ENCODE data around the gene RGS7. TPM values are rescaled to one million over a fixed set of nuclear protein-coding genes. Genes with fewer than 3 reads are reported as not detected.

Gene RGS7
- total and polyA plus RNA-seq, 2 of the 8 experiments (the other 6 are each of a cell fraction or from before 2014, with no cell fraction given), result 1.6 to 3.0 TPM

GRCh38 chr1:240941701-240942370, 415.2 kb downstream of the RGS7 start:
- H3K14ac ChIP-seq (ENCODE audit: insufficient read length), result no peak overlapping the region
- no peak for DNase-seq (ENCODE audit: low read depth in 1 of 2, low spot score in 2 of 2)
- H2BK12ac ChIP-seq (ENCODE audit: low read depth, low read length), result no peak overlapping the region
- H3K9ac ChIP-seq (replicated peaks in 1 of 4; ENCODE audit: extremely low read depth in 1 of 4, low read depth in 3 of 4, low read length in 3 of 4), result no peak overlapping the region
- H3K27ac ChIP-seq (ENCODE audit: low read depth, low read length), result no peak overlapping the region
- no peak overlapping the region for H4K91ac ChIP-seq (replicated peaks; ENCODE audit: insufficient read length, low read length)
- no peak for FAIRE-seq
- H4K8ac ChIP-seq (ENCODE audit: extremely low read depth, insufficient read depth, low read length), result no peak overlapping the region
- no peaks in the 10 kb centered on the region; a peak in 1 of 8 replicates for H3K36me3 ChIP-seq (ENCODE audit: control insufficient read depth in 2 of 4, insufficient read depth in 4 of 4, low read length in 3 of 4)
- H2BK5ac ChIP-seq (ENCODE audit: low read depth, low read length), result no peak overlapping the region
- H3K23ac ChIP-seq (ENCODE audit: insufficient read length), result no peak overlapping the region
- H3K27me3 ChIP-seq (replicated peaks in 1 of 4; ENCODE audit: control insufficient read depth in 3 of 4, extremely low read depth in 1 of 4, insufficient read depth in 3 of 4, low read length in 3 of 4), result no peaks in the 10 kb centered on the region
- no peak overlapping the region for H2BK120ac ChIP-seq (replicated peaks; ENCODE audit: low read depth, low read length)
- H2AK5ac ChIP-seq (ENCODE audit: low read depth, low read length), result no peak overlapping the region
- no peak overlapping the region for H2AFZ ChIP-seq (ENCODE audit: low read length)
- ChIA-PET POLR2A (ENCODE audit: partially characterized antibody) (no interaction called here), CTCF (ENCODE audit: partially characterized antibody) (interaction anchor here (1.0 kb wide), 1 partner anchor 53 kb away, joined by 3 read pairs; no protein-coding TSS in a partner anchor)
- 89% methylated on average over 12 of the region's 12 CpGs; no CpG with 5 or more reads in 1 of the 2 experiments for WGBS, 2 experiments (ENCODE audit: extremely low coverage in 1 of 2, insufficient coverage in 1 of 2, insufficient read length in 1 of 2, insufficient replicate concordance in 2 of 2, low coverage in 1 of 2, low lambda C conversion rate in 2 of 2, missing lambda C conversion rate in 1 of 2)
- no peak overlapping the region for H2BK15ac ChIP-seq (ENCODE audit: low read length)
- H2BK20ac ChIP-seq (ENCODE audit: low read length), result no peak overlapping the region
- H3K9me3 ChIP-seq (ENCODE audit: insufficient read depth in 2 of 2, low read depth in 1 of 2, low read length in 1 of 2), result no peaks in the 10 kb centered on the region
- H3K56ac ChIP-seq (replicated peaks; ENCODE audit: insufficient read length, low read depth, low read length), result no peak overlapping the region
- H3K4me3 ChIP-seq (ENCODE audit: extremely low read depth in 1 of 4, insufficient read depth in 2 of 4, low read depth in 3 of 4, low read length in 4 of 4), result no peak overlapping the region
- H3K79me2 ChIP-seq (ENCODE audit: control insufficient read depth in 1 of 2, insufficient read depth in 2 of 2, low read length in 2 of 2), result no peaks in the 10 kb centered on the region
- no peaks in the 10 kb centered on the region for H3K23me2 ChIP-seq (ENCODE audit: low read depth, low read length)
- no peaks in the 10 kb centered on the region for H4K20me1 ChIP-seq (replicated peaks in 1 of 2; ENCODE audit: control insufficient read depth in 1 of 2, insufficient read depth in 2 of 2, low read length in 2 of 2)
- no peak overlapping the region for H3K4ac ChIP-seq (replicated peaks; ENCODE audit: insufficient read length, low read depth, low read length)
- no peak for TF ChIP-seq PHF8 (conservative IDR thresholded peaks at IDR 0.05; ENCODE audit: low read depth, low read length)
- no peak for TF ChIP-seq CHD2 (IDR thresholded peaks at IDR 0.05; ENCODE audit: low read length)
- TF ChIP-seq POLR2AphosphoS5 (IDR thresholded peaks at IDR 0.05; ENCODE audit: low read depth, low read length), result no peak
- TF ChIP-seq SP4 (IDR thresholded peaks at IDR 0.05; ENCODE audit: low read length), result no peak
- no peak for TF ChIP-seq ATF3 (IDR thresholded peaks at IDR 0.05; ENCODE audit: insufficient read depth, low read depth, low read length)
- TF ChIP-seq SIX5 (IDR thresholded peaks at IDR 0.05; ENCODE audit: low read depth, low read length), result no peak
- no peak for TF ChIP-seq RAD21 (IDR thresholded peaks at IDR 0.05 in 1 of 2, conservative IDR thresholded peaks at IDR 0.05 in 1 of 2; ENCODE audit: low read depth in 2 of 2, low read length in 2 of 2)
- no peak for TF ChIP-seq EGR1 (IDR thresholded peaks at IDR 0.05; ENCODE audit: borderline replicate concordance, low read depth, low read length)
- TF ChIP-seq SP1 (IDR thresholded peaks at IDR 0.05; ENCODE audit: low read depth, low read length), result no peak
- TF ChIP-seq FOSL1 (IDR thresholded peaks at IDR 0.05; ENCODE audit: insufficient read depth, low read depth, low read length), result no peak
- TF ChIP-seq CREB1 (IDR thresholded peaks at IDR 0.05), result no peak
- no peak for TF ChIP-seq RXRA (IDR thresholded peaks at IDR 0.05; ENCODE audit: insufficient read depth, low read depth, low read length)
- H3K18ac ChIP-seq (ENCODE audit: extremely low read depth, low read length), result no peak overlapping the region
- no peak overlapping the region for H4K5ac ChIP-seq (ENCODE audit: insufficient read length, low read depth, low read length)
- no peak overlapping the region for H3K4me2 ChIP-seq (ENCODE audit: insufficient read depth in 1 of 2, low read depth in 2 of 2, low read length in 2 of 2)
- no peaks in the 10 kb centered on the region for H3K4me1 ChIP-seq (replicated peaks in 1 of 4; ENCODE audit: control insufficient read depth in 3 of 4, insufficient read depth in 4 of 4, low read length in 3 of 4)
- H3K79me1 ChIP-seq (ENCODE audit: low read depth, low read length), result no peaks in the 10 kb centered on the region
